Measurements from ENCODE around the gene ACTRT2.

- TF ChIP-seq JUNB (IDR thresholded peaks at IDR 0.05) (no peak), CTCF (IDR thresholded peaks at IDR 0.05 in 2 of 3, conservative IDR thresholded peaks at IDR 0.05 in 1 of 3; ENCODE audit: control insufficient read depth in 2 of 3, extremely low read depth in 1 of 3, insufficient read depth in 1 of 3, low read depth in 3 of 3, low read length in 3 of 3) (no peak)
These were observed 18.0 kb upstream of the ACTRT2 start for GRCh38 chr1:3003039-3003940.

Data from GM12878 (cell line).